SU-DHL-6 (cell line): ENCODE results near the gene ZFAND3.

Experiments
- H2AFZ ChIP-seq: fragments of 200-600 bp; sonication (generic); 2 replicates; pipeline ENCODE4 v1.6.1; 2014; ENCODE audit warnings: low read depth, mild to moderate bottlenecking, moderate library complexity, mixed read lengths, antibody characterized with exemption, low read length; ENCODE audit not compliant: severe bottlenecking
- H3F3A ChIP-seq: fragments of 200-600 bp; shearing (Covaris generic); 2 replicates; pipeline ENCODE4 v1.6.0; 2016; ENCODE audit warnings: antibody characterized with exemption, mild to moderate bottlenecking; ENCODE audit not compliant: insufficient read depth
- H3K27ac ChIP-seq: fragments of 200-600 bp; sonication (generic); 2 replicates; pipeline ENCODE4 v1.5.1; 2016; ENCODE audit warnings: low read depth, mild to moderate bottlenecking, low read length, moderate library complexity, mixed read lengths
- H3K27me3 ChIP-seq: fragments of 200-600 bp; sonication (generic), shearing (Covaris generic); 2 replicates; pipeline ENCODE4 v1.6.0; 2014; ENCODE audit warnings: mild to moderate bottlenecking, low read length
- H3K36me3 ChIP-seq: fragments of 200-600 bp; sonication (generic); 2 replicates; pipeline ENCODE4 v1.6.1; 2014; ENCODE audit warnings: mild to moderate bottlenecking, low read length, mixed read lengths
- H3K4me2 ChIP-seq: fragments of 300-600, 200-600 bp; shearing (Covaris generic), sonication (generic); 2 replicates; pipeline ENCODE4 v1.6.0; 2014; ENCODE audit warnings: low read length, low read depth, mild to moderate bottlenecking; ENCODE audit not compliant: poor library complexity, severe bottlenecking
- H3K4me3 ChIP-seq: fragments of 200-600 bp; sonication (generic); 2 replicates; pipeline ENCODE4 v1.5.1; 2014; ENCODE audit warnings: antibody characterized with exemption, low read length, mild to moderate bottlenecking, mixed read lengths; ENCODE audit not compliant: insufficient read depth, poor library complexity, severe bottlenecking
- H3K79me2 ChIP-seq: fragments of 200-600 bp; sonication (generic); 2 replicates; pipeline ENCODE4 v1.6.1; 2014; ENCODE audit warnings: mild to moderate bottlenecking, low read length, moderate library complexity; ENCODE audit not compliant: insufficient read depth
- H3K9ac ChIP-seq: fragments of 200-600 bp; sonication (generic); 2 replicates; pipeline ENCODE4 v1.7.0; 2014; ENCODE audit warnings: mild to moderate bottlenecking, low read length
- H3K9me2 ChIP-seq: fragments of 200-600 bp; sonication (generic); replicated peaks from 2 replicates; pipeline ENCODE4 v1.6.1; 2014; ENCODE audit warnings: low read length; ENCODE audit not compliant: insufficient read depth
- H3K9me3 ChIP-seq: fragments of 200-600 bp; sonication (generic); 2 replicates; pipeline ENCODE4 v1.6.1; 2014; ENCODE audit warnings: low read length, mixed read lengths; ENCODE audit not compliant: insufficient read depth
- H4K20me1 ChIP-seq: fragments of 200-600 bp; sonication (generic); 2 replicates; pipeline ENCODE4 v1.6.1; 2014; ENCODE audit warnings: low read depth, mild to moderate bottlenecking, antibody characterized with exemption, low read length, moderate library complexity, mixed read lengths
- CTCF ChIP-seq: fragments of 200-600 bp; sonication (generic); IDR thresholded peaks from one replicate; pipeline ENCODE4 v1.5.1; 2017; ENCODE audit warnings: antibody characterized with exemption, mild to moderate bottlenecking, low read length, moderate library complexity; ENCODE audit not compliant: insufficient read depth, poor library complexity, severe bottlenecking
- EZH2phosphoT487 ChIP-seq: fragments of 200-600 bp; sonication (generic), shearing (Covaris generic); conservative IDR thresholded peaks from 2 replicates; pipeline ENCODE4 v1.6.1; 2018; ENCODE audit warnings: mild to moderate bottlenecking, antibody characterized with exemption, low read length, moderate library complexity, mixed read lengths

ZFAND3 gene

GRCh38 chr6:38022688-38023087, 203.2 kb downstream of the ZFAND3 start:
- peaks cover 6% of the 10 kb centered on the region; the same call in 1 of the 2 replicates for H3K9me3 ChIP-seq
- no peaks in the 10 kb centered on the region; the same call in 1 of the 2 replicates for H3K79me2 ChIP-seq
- no peaks in the 10 kb centered on the region for H3K36me3 ChIP-seq
- H3K27ac ChIP-seq, result no peak overlapping the region
- H3K4me2 ChIP-seq, result no peak overlapping the region
- no peak overlapping the region for H2AFZ ChIP-seq
- H3F3A ChIP-seq, result no peaks in the 10 kb centered on the region
- no peak overlapping the region for H3K9ac ChIP-seq
- peaks cover 25% of the 10 kb centered on the region for H4K20me1 ChIP-seq
- no peak overlapping the region for H3K4me3 ChIP-seq
- no peaks in the 10 kb centered on the region for H3K9me2 ChIP-seq
- TF ChIP-seq CTCF (no peak), EZH2phosphoT487 (no peak)
- H3K27me3 ChIP-seq, result no peaks in the 10 kb centered on the region

- no peak overlapping the region for H3K4me3 ChIP-seq
- no peaks in the 10 kb centered on the region for H3K36me3 ChIP-seq
- H3K27ac ChIP-seq, result no peak overlapping the region
- H3F3A ChIP-seq, result no peaks in the 10 kb centered on the region
- no peak overlapping the region for H2AFZ ChIP-seq
- peaks cover 28% of the 10 kb centered on the region for H4K20me1 ChIP-seq
- H3K9me3 ChIP-seq, result peaks cover 6% of the 10 kb centered on the region; the same call in 1 of the 2 replicates
- H3K27me3 ChIP-seq, result no peaks in the 10 kb centered on the region
- H3K9me2 ChIP-seq, result no peaks in the 10 kb centered on the region
- no peak overlapping the region for H3K4me2 ChIP-seq
- H3K9ac ChIP-seq, result no peak overlapping the region
- TF ChIP-seq CTCF (no peak), EZH2phosphoT487 (no peak)
- H3K79me2 ChIP-seq, result no peaks in the 10 kb centered on the region; the same call in 1 of the 2 replicates
Observed at GRCh38 chr6:38024908-38025307, 205.4 kb downstream of the ZFAND3 start.

- Histone ChIP-seq H3K9ac (no peak overlapping the region), H3K4me3 (no peak overlapping the region), H3K9me2 (no peaks in the 10 kb centered on the region), H3K27me3 (no peaks in the 10 kb centered on the region), H3F3A (no peaks in the 10 kb centered on the region), H3K9me3 (peaks cover 6% of the 10 kb centered on the region; the same call in 1 of the 2 replicates), H3K27ac (no peak overlapping the region), H4K20me1 (peaks cover 32% of the 10 kb centered on the region), H2AFZ (no peak overlapping the region), H3K36me3 (no peaks in the 10 kb centered on the region), H3K79me2 (no peaks in the 10 kb centered on the region; the same call in 1 of the 2 replicates), H3K4me2 (no peak overlapping the region)
- no peak for TF ChIP-seq CTCF
- TF ChIP-seq EZH2phosphoT487, result no peak
Observed at GRCh38 chr6:38025451-38025850, 205.9 kb downstream of the ZFAND3 start.
